Naive thymus-derived CD4-positive, alpha-beta T cell (primary cell): ENCODE results near the gene THSD4. TPM values are rescaled to one million over a fixed set of nuclear protein-coding genes. Genes with fewer than 3 reads are reported as not detected.

ENCODE experiments used
- ATAC-seq: fragments of 150-1000 bp; cut with Tn5 transposase; 2 replicates; pipeline ENCODE4 v1.10.0; 2021; ENCODE audit warnings: mild to moderate bottlenecking, moderate library complexity
- CTCF ChIA-PET: fragments of 350-600 bp; sonication (Branson Sonifier 250); formaldehyde crosslinking; loops from one replicate; lab custom pipeline; 2021; ENCODE audit warnings: antibody characterized with exemption; lab: Charles Lee
- POLR2A ChIA-PET: fragments of 350-600 bp; sonication (Branson Sonifier 250); formaldehyde crosslinking; loops from one replicate; lab custom pipeline; 2021; ENCODE audit warnings: antibody characterized with exemption, inconsistent platforms; lab: Charles Lee
- DNase-seq, 9 donors: peaks; one replicate each; pipeline versions ENCODE4 v3.0.0 to v3.0.0-alpha.2; 2020 to 2022; ENCODE audit warnings: mixed read lengths in 1 of 9
- H3K27ac ChIP-seq: one replicate; pipeline ENCODE4 v1.7.0; 2013; ENCODE audit warnings: mild to moderate bottlenecking, low read depth, low read length, moderate library complexity
- H3K27me3 ChIP-seq, 2 donors: one replicate each; pipeline ENCODE4 v1.7.0; 2013; ENCODE audit warnings: low read length in 2 of 2, mild to moderate bottlenecking in 2 of 2, moderate library complexity in 2 of 2; ENCODE audit not compliant: control insufficient read depth in 2 of 2, insufficient read depth in 2 of 2
- H3K36me3 ChIP-seq, 3 experiments: 1 replicate in 2 of 3; 2 replicates in 1 of 3; pipeline ENCODE4 v1.7.0; 2013; ENCODE audit warnings: low read length in 3 of 3, mild to moderate bottlenecking in 3 of 3, moderate library complexity in 1 of 3; ENCODE audit not compliant: insufficient read depth in 3 of 3, control insufficient read depth in 2 of 3
- H3K4me1 ChIP-seq, 2 donors: one replicate each; pipeline ENCODE4 v1.7.0; 2013; ENCODE audit warnings: low read length in 2 of 2, mild to moderate bottlenecking in 2 of 2, moderate library complexity in 1 of 2; ENCODE audit not compliant: control insufficient read depth in 2 of 2, insufficient read depth in 2 of 2
- H3K4me3 ChIP-seq: 2 replicates; pipeline ENCODE4 v1.7.0; 2013; ENCODE audit warnings: mild to moderate bottlenecking, low read length
- H3K9me3 ChIP-seq, 3 experiments: 1 replicate in 2 of 3; 2 replicates in 1 of 3; pipeline ENCODE4 v1.7.0; 2013; ENCODE audit warnings: low read length in 3 of 3; ENCODE audit not compliant: control insufficient read depth in 2 of 3
- H3K27ac Mint-ChIP-seq, 9 donors: one replicate each; pipeline ENCODE4 v1.8.0; 2020 to 2022; ENCODE audit warnings: mixed read lengths in 9 of 9, mild to moderate bottlenecking in 8 of 9, moderate library complexity in 5 of 9, inconsistent platforms in 2 of 9
- H3K27me3 Mint-ChIP-seq, 5 donors: one replicate each; pipeline ENCODE4 v1.8.0; 2021 to 2022; ENCODE audit warnings: mixed read lengths in 5 of 5, mild to moderate bottlenecking in 1 of 5
- H3K36me3 Mint-ChIP-seq, 5 donors: one replicate each; pipeline ENCODE4 v1.8.0; 2020 to 2022; ENCODE audit warnings: mixed read lengths in 5 of 5, mild to moderate bottlenecking in 3 of 5, inconsistent platforms in 1 of 5
- H3K4me1 Mint-ChIP-seq, 7 donors: one replicate each; pipeline ENCODE4 v1.8.0; 2020 to 2022; ENCODE audit warnings: mixed read lengths in 7 of 7, mild to moderate bottlenecking in 3 of 7, inconsistent platforms in 1 of 7
- H3K4me3 Mint-ChIP-seq, 10 donors: one replicate each; pipeline ENCODE4 v1.8.0; 2020 to 2022; ENCODE audit warnings: mild to moderate bottlenecking in 10 of 10, mixed read lengths in 10 of 10, moderate library complexity in 6 of 10, inconsistent platforms in 2 of 10
- H3K9me3 Mint-ChIP-seq, 11 donors: one replicate each; pipeline ENCODE4 v1.8.0; 2020 to 2022; ENCODE audit warnings: mixed read lengths in 11 of 11, mild to moderate bottlenecking in 4 of 11, inconsistent platforms in 1 of 11, moderate library complexity in 1 of 11
- intact Hi-C, 2 donors: fragments of 100-400 bp; cut with micrococcal nuclease; formaldehyde crosslinking; loops; one replicate each; pipeline ENCODE4 v1.15.1; 2023
- polyA plus RNA-seq, 2 donors: library from polyadenylated mRNA; unstranded; fragments of 300-500 nt; fragmentation: Illumina TruSeq; gene quantifications; one replicate each; pipeline ENCODE4 v1.2.3, GENCODE V29; 2021
- total RNA-seq, 6 experiments: library from RNA in 5 of 6; stranded (reverse) in 5 of 6; gene quantifications; 1 replicate in 5 of 6; 2 replicates in 1 of 6; pipeline ENCODE4 v1.2.3 and lab custom pipeline; 2021 to 2026

The THSD4 gene
- total and polyA plus RNA-seq, 7 experiments from 2014 or later, result not detected

DNA sequence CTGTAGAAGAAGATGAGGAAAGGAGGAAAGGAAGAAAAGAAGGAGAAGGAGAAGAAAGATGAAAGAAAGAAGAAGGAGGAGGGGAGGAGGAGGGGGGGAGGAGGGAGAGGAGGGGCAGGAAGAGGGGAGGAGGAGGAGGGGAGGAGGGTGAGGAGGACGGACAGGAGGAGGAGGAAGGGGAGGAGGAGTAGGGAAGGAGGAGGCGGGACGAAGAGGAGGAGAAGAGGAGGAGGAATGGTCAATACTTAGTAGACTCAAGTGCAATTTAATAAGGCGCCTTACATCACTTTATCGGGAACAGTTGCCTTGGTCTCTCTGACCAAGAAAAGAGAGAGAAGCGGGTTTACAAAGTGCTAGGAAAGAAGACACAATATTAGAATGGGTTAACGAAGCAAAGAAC is 671.4 kb downstream of the THSD4 start:
- Histone ChIP-seq H3K27me3 (no peaks in the 10 kb centered on the region), H3K4me1 (no peaks in the 10 kb centered on the region), H3K9me3 (no peaks in the 10 kb centered on the region), H3K27ac (no peak overlapping the region), H3K4me3 (no peak overlapping the region), H3K36me3 (no peaks in the 10 kb centered on the region)
- H3K36me3 Mint-ChIP-seq, result no peaks in the 10 kb centered on the region
- DNase-seq, result no peak
- H3K27me3 Mint-ChIP-seq, result peaks cover 0 to 35% (median 11%) of the 10 kb centered on the region in 5 donors
- CTCF ChIA-PET, result no interaction called here
- no peak for ATAC-seq
- no peaks in the 10 kb centered on the region for H3K4me1 Mint-ChIP-seq
- H3K9me3 Mint-ChIP-seq, result no peaks in the 10 kb centered on the region
- POLR2A ChIA-PET, result no interaction called here
- intact Hi-C loops, result no loop called here
- no peak overlapping the region for H3K27ac Mint-ChIP-seq
- H3K4me3 Mint-ChIP-seq, result no peak overlapping the region

DNA sequence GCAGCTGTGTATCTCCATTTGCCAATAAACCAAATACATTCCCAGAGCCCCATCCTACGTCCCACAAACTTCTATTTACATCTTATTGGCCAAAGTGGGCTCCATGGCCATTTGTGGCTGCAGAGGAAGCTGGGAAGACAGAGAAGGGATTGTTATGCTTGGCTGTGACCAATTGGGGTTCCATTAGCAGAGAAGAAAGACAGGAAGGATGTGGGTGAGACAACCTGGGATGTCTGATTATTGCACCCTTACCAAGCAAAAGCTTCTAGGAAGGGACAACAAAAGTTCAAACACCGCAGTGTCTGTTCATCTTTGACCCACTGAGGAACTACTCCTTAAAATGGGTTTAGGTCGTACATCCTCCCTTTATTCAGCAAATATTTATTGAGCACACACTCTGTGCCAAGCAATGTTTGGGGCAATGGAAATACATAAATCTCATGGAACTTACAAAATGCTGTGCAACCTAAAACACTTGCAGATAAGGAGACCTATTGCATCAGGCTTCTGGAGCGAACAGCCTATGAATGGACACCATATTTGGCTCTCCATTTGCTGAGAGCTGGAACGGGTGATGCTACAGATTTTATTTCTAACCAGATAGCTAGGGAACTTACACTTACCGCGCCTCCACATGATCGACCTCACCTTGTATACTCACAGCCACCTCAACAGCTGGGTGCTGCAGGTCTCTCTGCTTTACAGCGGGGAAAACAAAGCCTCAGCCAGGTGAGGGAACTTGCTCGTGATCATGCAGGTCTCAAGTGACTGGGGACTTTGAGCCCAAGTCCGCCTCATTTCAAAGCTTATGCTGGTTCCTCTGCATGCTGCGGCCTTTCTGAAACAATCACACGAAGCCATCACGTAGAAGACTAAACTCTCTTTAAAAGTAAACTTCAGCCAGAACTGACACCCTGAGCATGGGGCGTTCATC is 673.6 kb downstream of the THSD4 start:
- H3K4me1 ChIP-seq, result no peaks in the 10 kb centered on the region
- Mint-ChIP-seq H3K27ac (no peak overlapping the region), H3K4me1 (no peaks in the 10 kb centered on the region), H3K27me3 (peaks cover 0 to 31% (median 11%) of the 10 kb centered on the region in 5 donors), H3K9me3 (no peaks in the 10 kb centered on the region), H3K36me3 (no peaks in the 10 kb centered on the region), H3K4me3 (no peak overlapping the region)
- no peak for DNase-seq
- no peak overlapping the region for H3K4me3 ChIP-seq
- H3K36me3 ChIP-seq, result no peaks in the 10 kb centered on the region
- H3K9me3 ChIP-seq, result no peaks in the 10 kb centered on the region
- POLR2A ChIA-PET, result no interaction called here
- no peak overlapping the region for H3K27ac ChIP-seq
- CTCF ChIA-PET, result interaction anchor here (1.2 kb wide), 1 partner anchor 46 kb away, joined by 3 read pairs; no protein-coding TSS in a partner anchor
- H3K27me3 ChIP-seq, result no peaks in the 10 kb centered on the region
- intact Hi-C loops, result no loop called here
- ATAC-seq, result no peak

- no peak for DNase-seq
- Histone ChIP-seq H3K4me1 (no peaks in the 10 kb centered on the region), H3K36me3 (no peaks in the 10 kb centered on the region), H3K9me3 (no peaks in the 10 kb centered on the region), H3K27me3 (no peaks in the 10 kb centered on the region), H3K4me3 (no peak overlapping the region), H3K27ac (no peak overlapping the region)
- intact Hi-C loops, result no loop called here
- Mint-ChIP-seq H3K27me3 (peaks cover 0 to 30% (median 11%) of the 10 kb centered on the region in 5 donors), H3K36me3 (no peaks in the 10 kb centered on the region), H3K27ac (no peak overlapping the region), H3K4me3 (no peak overlapping the region), H3K4me1 (no peaks in the 10 kb centered on the region), H3K9me3 (no peaks in the 10 kb centered on the region)
- POLR2A ChIA-PET, result no interaction called here
- no peak for ATAC-seq
- CTCF ChIA-PET, result no interaction called here
Observed at GRCh38 chr15:71789616-71790015, 674.3 kb downstream of the THSD4 start.

GRCh38 chr15:71790081-71790480 is 674.8 kb downstream of the THSD4 start:
- CTCF ChIA-PET, result no interaction called here

GRCh38 chr15:71791975-71792374 is 676.7 kb downstream of the THSD4 start:
- ATAC-seq, result no peak
- Histone ChIP-seq H3K27ac (no peak overlapping the region), H3K36me3 (no peaks in the 10 kb centered on the region), H3K4me1 (no peaks in the 10 kb centered on the region), H3K27me3 (no peaks in the 10 kb centered on the region), H3K4me3 (no peak overlapping the region), H3K9me3 (no peaks in the 10 kb centered on the region)
- Mint-ChIP-seq H3K4me3 (no peak overlapping the region), H3K4me1 (no peaks in the 10 kb centered on the region), H3K27ac (no peak overlapping the region), H3K9me3 (no peaks in the 10 kb centered on the region), H3K27me3 (peaks cover 0 to 16% (median 0%) of the 10 kb centered on the region in 5 donors), H3K36me3 (no peaks in the 10 kb centered on the region)
- CTCF ChIA-PET, result no interaction called here
- DNase-seq, result no peak
- intact Hi-C loops, result no loop called here
- POLR2A ChIA-PET, result no interaction called here

More at GRCh38 chr15:71790081-71790480, 674.8 kb downstream of the THSD4 start:
- ATAC-seq (no peak), DNase-seq (no peak)
- Mint-ChIP-seq H3K9me3 (no peaks in the 10 kb centered on the region), H3K36me3 (no peaks in the 10 kb centered on the region), H3K27me3 (peaks cover 0 to 26% (median 8%) of the 10 kb centered on the region in 5 donors), H3K4me3 (no peak overlapping the region), H3K27ac (no peak overlapping the region), H3K4me1 (no peaks in the 10 kb centered on the region)
- Histone ChIP-seq H3K9me3 (no peaks in the 10 kb centered on the region), H3K27ac (no peak overlapping the region), H3K36me3 (no peaks in the 10 kb centered on the region), H3K4me3 (no peak overlapping the region), H3K4me1 (no peaks in the 10 kb centered on the region), H3K27me3 (no peaks in the 10 kb centered on the region)
- POLR2A ChIA-PET, result no interaction called here
- intact Hi-C loops, result no loop called here

GRCh38 chr15:71792521-71792920 is 677.2 kb downstream of the THSD4 start:
- Histone ChIP-seq H3K4me1 (no peaks in the 10 kb centered on the region), H3K4me3 (no peak overlapping the region), H3K9me3 (no peaks in the 10 kb centered on the region), H3K36me3 (no peaks in the 10 kb centered on the region), H3K27me3 (no peaks in the 10 kb centered on the region), H3K27ac (no peak overlapping the region)
- Mint-ChIP-seq H3K27ac (no peak overlapping the region), H3K27me3 (peaks cover 0 to 16% (median 0%) of the 10 kb centered on the region in 5 donors), H3K36me3 (no peaks in the 10 kb centered on the region), H3K4me3 (no peak overlapping the region), H3K4me1 (no peaks in the 10 kb centered on the region), H3K9me3 (no peaks in the 10 kb centered on the region)
- ATAC-seq (no peak), DNase-seq (no peak)
- intact Hi-C loops, result no loop called here
- CTCF ChIA-PET, result no interaction called here
- POLR2A ChIA-PET, result no interaction called here

- ATAC-seq (no peak), DNase-seq (no peak)
- intact Hi-C loops, result no loop called here
- H3K36me3 Mint-ChIP-seq, result no peaks in the 10 kb centered on the region
- ChIA-PET CTCF (no interaction called here), POLR2A (no interaction called here)
- Histone ChIP-seq H3K4me1 (no peaks in the 10 kb centered on the region), H3K27ac (no peak overlapping the region), H3K9me3 (no peaks in the 10 kb centered on the region), H3K36me3 (no peaks in the 10 kb centered on the region), H3K4me3 (no peak overlapping the region), H3K27me3 (no peaks in the 10 kb centered on the region)
- H3K27ac Mint-ChIP-seq, result no peak overlapping the region
- no peak overlapping the region for H3K4me3 Mint-ChIP-seq
- peaks cover 0 to 3% (median 0%) of the 10 kb centered on the region in 7 donors for H3K4me1 Mint-ChIP-seq
- peaks cover 5 to 35% (median 22%) of the 10 kb centered on the region in 5 donors for H3K27me3 Mint-ChIP-seq
- H3K9me3 Mint-ChIP-seq, result peaks cover 0 to 3% (median 0%) of the 10 kb centered on the region in 11 donors
Observed at GRCh38 chr15:71798641-71799040, 683.4 kb downstream of the THSD4 start.
